Activated CD4-positive, alpha-beta T cell treated with anti-CD3 and anti-CD28 coated beads, Interleukin-2, amount 50 U/mL, for 4 hours (primary cell): ENCODE data around the gene VKORC1L1.
"Not testable (repeated sequence)": the region's sequence is repeated elsewhere in the genome, so short reads cannot be mapped to it uniquely, and the experiment has no call there.

Experiments used
- DNase-seq, 2 experiments: peaks; one replicate each; pipeline ENCODE4 v3.0.0-alpha.2; 2020

VKORC1L1 gene

DNA sequence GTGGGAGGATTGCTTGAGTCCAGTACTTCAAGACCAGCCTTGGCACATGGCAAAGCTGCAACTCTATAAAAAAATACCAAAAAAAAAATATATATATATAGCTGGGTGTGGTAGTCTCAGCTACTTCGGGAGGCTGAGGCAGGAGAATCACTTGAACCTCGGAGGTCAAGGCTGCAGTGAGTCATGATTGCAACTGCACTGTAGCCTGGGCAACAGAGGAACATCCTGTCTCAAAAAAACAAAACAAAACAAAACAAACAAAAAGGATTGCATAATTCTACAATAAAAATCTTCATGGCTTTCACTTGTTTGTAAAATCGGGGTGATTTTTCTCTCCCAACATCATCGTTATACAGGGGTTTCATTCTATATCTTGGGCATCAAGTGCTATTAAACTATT, 74.0 kb downstream of the VKORC1L1 start:
- DNase-seq: no peak

DNA sequence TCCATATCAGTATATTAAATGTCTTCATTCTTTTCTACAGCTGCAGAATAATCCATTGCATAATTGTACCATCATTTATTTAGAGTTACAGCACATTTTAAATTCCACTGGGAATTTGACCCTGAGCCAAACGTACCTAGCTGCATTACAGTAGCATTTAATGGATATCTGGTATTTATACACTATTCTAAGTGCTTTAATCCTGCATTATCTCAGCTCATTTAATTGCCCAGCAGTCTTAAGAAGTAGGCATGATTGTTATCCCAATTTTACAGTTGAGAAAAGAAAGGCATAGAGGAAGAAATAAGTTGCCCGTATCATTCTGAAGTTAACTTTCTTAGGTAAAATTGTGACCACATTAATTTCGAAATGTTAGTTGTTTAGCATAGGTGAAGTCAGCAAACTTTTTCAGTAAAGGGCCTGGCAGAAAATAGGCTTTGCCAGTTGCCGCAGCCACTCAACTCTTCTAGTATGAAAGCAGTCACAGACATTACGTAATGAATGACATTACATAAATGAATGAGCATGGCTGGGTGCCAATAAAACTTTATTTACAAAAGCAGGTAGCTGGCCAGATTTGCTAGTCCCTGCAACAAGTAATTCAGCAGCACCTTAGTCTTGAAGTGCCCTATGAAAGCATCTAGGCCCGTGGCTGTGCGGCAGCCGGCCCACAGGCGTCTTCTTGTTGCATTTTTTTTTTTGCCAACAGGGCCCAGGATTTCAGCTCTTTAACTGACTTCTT, 79.1 kb downstream of the VKORC1L1 start:
- DNase-seq: no peak

- no peak for DNase-seq
These were observed 80.3 kb downstream of the VKORC1L1 start for GRCh38 chr7:65953001-65953720.

GRCh38 chr7:65953890-65954450, 81.1 kb downstream of the VKORC1L1 start:
- no peak for DNase-seq

DNA sequence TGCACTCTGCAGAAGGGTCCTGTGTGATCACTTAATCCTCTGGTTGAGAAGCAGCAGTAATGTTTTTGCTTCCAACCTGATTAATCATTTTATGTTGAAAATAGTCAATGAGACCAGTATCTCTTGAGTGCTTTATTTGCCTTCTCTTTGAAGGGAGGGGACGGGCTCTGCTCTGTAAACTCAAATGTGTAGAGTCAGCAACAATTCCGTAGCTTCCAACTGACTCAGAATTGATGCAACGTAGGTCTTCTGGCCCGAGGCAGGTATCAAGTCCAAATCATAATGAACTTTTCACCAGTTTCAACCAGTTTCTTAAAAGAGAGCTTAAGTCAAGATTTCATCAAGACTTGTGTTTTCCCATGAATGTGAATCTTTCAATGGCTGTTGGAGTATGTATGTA, 82.8 kb downstream of the VKORC1L1 start:
- DNase-seq: no peak

- DNase-seq: no peak
These were observed 87.6 kb downstream of the VKORC1L1 start for GRCh38 chr7:65960351-65961074.

- DNase-seq: no peak
These were observed 89.2 kb downstream of the VKORC1L1 start for GRCh38 chr7:65962033-65962432.

- DNase-seq: not testable (repeated sequence)
These were observed 91.8 kb downstream of the VKORC1L1 start for GRCh38 chr7:65964671-65965070.

- DNase-seq: no peak
These were observed 93.3 kb downstream of the VKORC1L1 start for GRCh38 chr7:65966146-65966545.

GRCh38 chr7:65967361-65968155, 94.7 kb downstream of the VKORC1L1 start:
- DNase-seq: no peak

DNA sequence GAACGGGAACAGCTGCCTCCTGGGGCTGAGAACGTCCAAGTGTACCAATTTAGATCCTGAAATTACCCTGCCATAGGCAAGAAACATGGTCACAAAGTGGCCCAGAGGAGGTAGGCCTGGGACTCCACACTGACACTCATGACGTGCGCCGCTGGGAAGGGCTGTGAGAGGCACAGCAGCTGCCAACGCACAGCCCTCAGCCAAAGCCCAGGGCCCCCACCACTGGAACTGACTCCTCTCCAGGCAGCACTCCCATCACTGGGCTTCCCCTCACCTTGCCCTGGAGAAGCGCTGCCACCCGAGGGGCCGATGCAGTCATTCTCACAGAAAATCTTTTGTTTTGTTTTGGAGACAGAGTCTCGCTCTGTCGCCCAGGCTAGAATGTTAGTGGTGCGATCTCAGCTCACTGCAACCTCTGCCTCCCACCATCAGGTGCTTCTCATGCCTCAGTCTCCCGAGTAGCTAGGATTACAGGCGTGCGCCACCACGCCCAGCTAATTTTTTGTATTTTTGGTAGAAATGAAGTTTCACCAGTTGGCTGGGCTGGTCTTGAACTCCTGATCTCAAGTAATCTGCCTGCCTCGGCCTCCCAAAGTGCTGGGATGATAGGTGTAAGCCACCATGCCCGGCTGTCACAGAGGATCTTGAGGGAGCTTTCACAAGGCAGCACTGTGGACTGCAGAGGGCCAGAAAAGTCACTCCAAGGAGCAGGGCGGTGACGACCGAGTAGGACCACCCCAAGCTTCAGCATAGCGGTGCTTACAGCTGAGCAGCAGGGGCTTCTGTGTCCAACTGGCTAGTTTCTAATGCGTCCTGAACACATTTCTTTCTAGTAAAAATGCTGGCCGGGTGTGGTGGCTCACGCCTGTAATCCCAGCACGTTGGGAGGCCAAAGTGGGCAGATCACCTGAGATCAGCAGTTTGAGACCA, 95.6 kb downstream of the VKORC1L1 start:
- no peak for DNase-seq

- no peak for DNase-seq
These were observed 98.1 kb downstream of the VKORC1L1 start for GRCh38 chr7:65971021-65971420.

GRCh38 chr7:65972976-65973375, 100.1 kb downstream of the VKORC1L1 start:
- DNase-seq: no peak

DNA sequence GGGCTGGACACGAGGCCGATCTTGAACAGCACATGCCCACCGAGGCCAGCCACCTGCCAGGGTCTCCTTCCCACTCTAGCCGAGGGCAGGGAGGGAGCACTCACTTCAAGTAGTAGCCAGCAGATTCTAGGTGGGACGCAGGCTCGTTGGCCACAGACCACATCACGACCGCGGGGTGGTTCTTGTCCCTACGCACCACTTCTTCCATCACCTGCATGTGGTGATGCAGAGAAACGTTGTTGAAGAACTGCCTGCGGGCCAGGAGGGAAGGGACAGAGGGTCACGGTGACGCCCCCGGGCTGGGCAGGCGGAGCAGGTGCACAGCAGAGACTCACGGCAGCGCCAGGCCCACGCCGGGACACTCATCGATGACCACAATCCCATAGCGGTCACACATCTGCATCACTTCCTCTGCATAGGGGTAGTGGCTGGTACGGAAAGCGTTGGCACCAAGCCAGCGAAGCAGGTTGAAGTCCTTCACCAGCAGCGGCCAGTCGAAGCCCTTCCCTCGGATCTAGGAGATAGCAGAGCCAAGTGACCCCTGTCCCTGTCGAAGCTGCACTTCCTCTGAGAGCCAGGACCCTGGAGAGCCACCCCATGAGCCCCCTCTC, 101.4 kb downstream of the VKORC1L1 start:
- no peak for DNase-seq

DNA sequence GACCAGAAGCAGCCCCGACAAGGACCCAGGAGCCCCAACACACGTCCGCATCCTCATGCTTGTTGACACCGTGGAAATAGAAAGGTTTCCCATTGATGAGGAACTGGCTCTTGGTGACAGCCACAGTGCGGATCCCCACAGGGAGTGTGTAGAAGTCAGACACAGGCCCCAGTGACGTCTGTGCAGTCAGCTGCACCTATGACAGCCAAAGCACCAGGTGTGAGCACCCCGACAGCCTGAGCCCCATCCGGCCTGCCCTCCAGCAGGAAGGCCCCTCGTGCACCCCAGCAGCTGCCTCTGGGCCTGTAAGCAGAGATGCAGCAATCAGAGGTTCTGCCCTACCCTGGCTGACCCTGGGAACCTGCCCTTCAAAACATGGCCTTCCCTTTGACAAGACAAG, 102.0 kb downstream of the VKORC1L1 start:
- DNase-seq: no peak

- DNase-seq: no peak
These were observed 103.1 kb downstream of the VKORC1L1 start for GRCh38 chr7:65975814-65976445.

GRCh38 chr7:65976659-65977196, 103.9 kb downstream of the VKORC1L1 start:
- DNase-seq: no peak

- DNase-seq: no peak
These were observed 106.2 kb downstream of the VKORC1L1 start for GRCh38 chr7:65978891-65979582.
